ENCODE data around the gene EPN3. TPM values are rescaled to one million over a fixed set of nuclear protein-coding genes. Genes with fewer than 3 reads are reported as not detected.

EPN3 gene
- total RNA-seq, 1 donor from 2014 or later: 0.24 TPM

DNA sequence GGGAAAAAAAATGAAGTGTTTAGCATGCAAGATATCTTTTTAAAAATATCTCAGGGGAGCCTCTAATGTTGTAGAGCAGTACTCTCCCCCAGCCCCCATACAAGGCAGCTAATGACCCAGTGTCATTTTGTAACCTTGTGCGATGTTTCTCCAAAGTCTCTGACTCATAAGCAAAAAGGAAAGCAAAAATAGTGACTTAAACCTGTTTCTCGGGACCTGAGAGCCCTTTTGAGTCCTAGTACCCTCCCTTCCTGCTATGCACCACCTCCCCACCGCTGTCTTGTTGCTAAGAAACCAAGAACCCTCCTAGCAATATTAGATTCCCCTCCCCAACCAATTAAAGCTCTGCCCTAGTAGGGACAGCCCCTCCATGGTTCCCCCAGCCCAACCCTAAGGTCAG is 21.5 kb upstream of the EPN3 start:
- Histone ChIP-seq H3K4me2 (no peak overlapping the region), H3K27me3 (no peaks in the 10 kb centered on the region), H3K79me2 (ENCODE audit: low read depth) (no peaks in the 10 kb centered on the region), H3K36me3 (no peaks in the 10 kb centered on the region), H2AFZ (replicated peaks) (no peak overlapping the region), H3K9me3 (ENCODE audit: low read depth) (no peaks in the 10 kb centered on the region), H4K20me1 (ENCODE audit: low read depth) (no peaks in the 10 kb centered on the region), H3K27ac (no peak overlapping the region), H3K4me1 (peaks cover 11% of the 10 kb centered on the region), H3F3A (ENCODE audit: low read depth) (peaks cover 21% of the 10 kb centered on the region), H3K4me3 (no peak overlapping the region), H3K9ac (no peak overlapping the region)
- peak overlapping the region; percentile 43 for H3K4me3 Mint-ChIP-seq
- no peaks in the 10 kb centered on the region for H3K9me3 Mint-ChIP-seq
- DNase-seq (ENCODE audit: low spot score): no peak
- peaks cover 54% of the 10 kb centered on the region for H3K4me1 Mint-ChIP-seq
- no peaks in the 10 kb centered on the region for H3K36me3 Mint-ChIP-seq
- H3K27me3 Mint-ChIP-seq (ENCODE audit: insufficient read depth, low read depth): peaks cover 23% of the 10 kb centered on the region
- TF ChIP-seq, protein P1, sequence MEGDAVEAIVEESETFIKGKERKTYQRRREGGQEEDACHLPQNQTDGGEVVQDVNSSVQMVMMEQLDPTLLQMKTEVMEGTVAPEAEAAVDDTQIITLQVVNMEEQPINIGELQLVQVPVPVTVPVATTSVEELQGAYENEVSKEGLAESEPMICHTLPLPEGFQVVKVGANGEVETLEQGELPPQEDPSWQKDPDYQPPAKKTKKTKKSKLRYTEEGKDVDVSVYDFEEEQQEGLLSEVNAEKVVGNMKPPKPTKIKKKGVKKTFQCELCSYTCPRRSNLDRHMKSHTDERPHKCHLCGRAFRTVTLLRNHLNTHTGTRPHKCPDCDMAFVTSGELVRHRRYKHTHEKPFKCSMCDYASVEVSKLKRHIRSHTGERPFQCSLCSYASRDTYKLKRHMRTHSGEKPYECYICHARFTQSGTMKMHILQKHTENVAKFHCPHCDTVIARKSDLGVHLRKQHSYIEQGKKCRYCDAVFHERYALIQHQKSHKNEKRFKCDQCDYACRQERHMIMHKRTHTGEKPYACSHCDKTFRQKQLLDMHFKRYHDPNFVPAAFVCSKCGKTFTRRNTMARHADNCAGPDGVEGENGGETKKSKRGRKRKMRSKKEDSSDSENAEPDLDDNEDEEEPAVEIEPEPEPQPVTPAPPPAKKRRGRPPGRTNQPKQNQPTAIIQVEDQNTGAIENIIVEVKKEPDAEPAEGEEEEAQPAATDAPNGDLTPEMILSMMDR (IDR thresholded peaks at IDR 0.05): no peak
- H3K27ac Mint-ChIP-seq: no peak overlapping the region

DNA sequence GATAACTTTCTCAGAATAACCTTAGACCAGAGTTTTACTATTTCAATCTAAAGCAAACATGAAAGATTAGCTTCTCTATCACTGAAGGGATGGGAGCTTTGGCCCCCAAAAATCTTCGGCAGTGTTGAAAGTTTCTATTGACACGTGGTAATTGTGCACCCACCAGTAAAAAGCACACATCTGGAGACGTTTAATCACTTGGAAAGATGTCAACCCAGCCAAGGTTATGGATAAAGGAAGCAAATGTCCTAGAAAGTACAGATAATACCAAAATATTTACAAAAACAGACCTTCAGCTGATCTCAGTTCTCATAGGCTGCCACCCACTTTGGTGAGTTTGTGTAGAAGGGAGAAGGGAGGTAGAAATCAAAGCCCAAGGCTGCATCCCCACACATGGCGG is 19.0 kb upstream of the EPN3 start:
- Histone ChIP-seq H2AFZ (replicated peaks) (no peak overlapping the region), H3K9me3 (ENCODE audit: low read depth) (no peaks in the 10 kb centered on the region), H3K4me3 (no peak overlapping the region), H3K9ac (no peak overlapping the region), H3K27ac (no peak overlapping the region), H3F3A (ENCODE audit: low read depth) (peaks cover 11% of the 10 kb centered on the region), H3K4me2 (no peak overlapping the region), H4K20me1 (ENCODE audit: low read depth) (no peaks in the 10 kb centered on the region), H3K36me3 (no peaks in the 10 kb centered on the region), H3K79me2 (ENCODE audit: low read depth) (no peaks in the 10 kb centered on the region), H3K4me1 (peaks cover 11% of the 10 kb centered on the region), H3K27me3 (no peaks in the 10 kb centered on the region)
- no peaks in the 10 kb centered on the region for H3K9me3 Mint-ChIP-seq
- H3K4me1 Mint-ChIP-seq: peaks cover 52% of the 10 kb centered on the region
- TF ChIP-seq, protein P1 (IDR thresholded peaks at IDR 0.05): no peak
- TF ChIP-seq EZH2phosphoT487 (IDR thresholded peaks at IDR 0.05): no peak
- no peak for TF ChIP-seq EZH2 (IDR thresholded peaks at IDR 0.05)
- no peaks in the 10 kb centered on the region for H3K36me3 Mint-ChIP-seq
- no peak overlapping the region for H3K4me3 Mint-ChIP-seq
- H3K27me3 Mint-ChIP-seq (ENCODE audit: insufficient read depth, low read depth): peaks cover 24% of the 10 kb centered on the region
- no peak for DNase-seq (ENCODE audit: low spot score)
- H3K27ac Mint-ChIP-seq: peak overlapping the region; percentile 8

GRCh38 chr17:50514388-50514787 is 18.1 kb upstream of the EPN3 start:
- TF ChIP-seq EZH2phosphoT487 (IDR thresholded peaks at IDR 0.05) (no peak), EZH2 (IDR thresholded peaks at IDR 0.05) (no peak)
- TF ChIP-seq, protein P1 (IDR thresholded peaks at IDR 0.05): no peak
- H3K4me3 Mint-ChIP-seq: no peak overlapping the region
- Histone ChIP-seq H3K9me3 (ENCODE audit: low read depth) (no peaks in the 10 kb centered on the region), H3K9ac (no peak overlapping the region), H3K79me2 (ENCODE audit: low read depth) (no peaks in the 10 kb centered on the region), H3K4me1 (peaks cover 11% of the 10 kb centered on the region), H3K4me3 (no peak overlapping the region), H3K27me3 (no peaks in the 10 kb centered on the region), H3K4me2 (peak overlapping the region; percentile 22), H3K36me3 (no peaks in the 10 kb centered on the region), H4K20me1 (ENCODE audit: low read depth) (no peaks in the 10 kb centered on the region), H3F3A (ENCODE audit: low read depth) (peaks cover 6% of the 10 kb centered on the region), H2AFZ (replicated peaks) (no peak overlapping the region), H3K27ac (no peak overlapping the region)
- no peaks in the 10 kb centered on the region for H3K36me3 Mint-ChIP-seq
- no peak for DNase-seq (ENCODE audit: low spot score)
- peaks cover 52% of the 10 kb centered on the region for H3K4me1 Mint-ChIP-seq
- H3K27ac Mint-ChIP-seq: peak overlapping the region; percentile 57
- H3K27me3 Mint-ChIP-seq (ENCODE audit: insufficient read depth, low read depth): peaks cover 21% of the 10 kb centered on the region
- H3K9me3 Mint-ChIP-seq: no peaks in the 10 kb centered on the region
